Endodermal cell (in vitro differentiated cells): Measurements from ENCODE around the gene FAM50A. TPM values are rescaled to one million over a fixed set of nuclear protein-coding genes. Genes with fewer than 3 reads are reported as not detected.

ENCODE experiments used
- DNase-seq: peaks from one replicate; pipeline ENCODE4 v3.0.0-alpha.2; 2017
- H3K27ac ChIP-seq: 2 replicates; pipeline ENCODE4 v1.5.1; 2013; ENCODE audit warnings: mild to moderate bottlenecking, low read depth, low read length, moderate library complexity
- H3K27me3 ChIP-seq: 2 replicates; pipeline ENCODE4 v1.6.1; 2013; ENCODE audit warnings: mild to moderate bottlenecking, low read length, moderate library complexity; ENCODE audit not compliant: insufficient read depth, control insufficient read depth, poor library complexity, severe bottlenecking
- H3K36me3 ChIP-seq: 2 replicates; pipeline ENCODE4 v1.7.0; 2013; ENCODE audit warnings: mild to moderate bottlenecking, low read length, moderate library complexity; ENCODE audit not compliant: control insufficient read depth, insufficient read depth
- H3K4me1 ChIP-seq: one replicate; pipeline ENCODE4 v1.7.0; 2013; ENCODE audit warnings: low read length; ENCODE audit not compliant: control insufficient read depth, insufficient read depth
- H3K4me3 ChIP-seq: 2 replicates; pipeline ENCODE4 v1.5.1; 2013; ENCODE audit warnings: mild to moderate bottlenecking, low read length, moderate library complexity
- H3K9ac ChIP-seq: 2 replicates; pipeline ENCODE4 v1.6.1; 2013; ENCODE audit warnings: mild to moderate bottlenecking, low read length, moderate library complexity; ENCODE audit not compliant: poor library complexity, severe bottlenecking; ENCODE audit errors: extremely low read depth
- H3K9me3 ChIP-seq: 2 replicates; pipeline ENCODE4 v1.6.1; 2013; ENCODE audit warnings: mild to moderate bottlenecking, low read length, moderate library complexity; ENCODE audit not compliant: control insufficient read depth
- H3K27ac Mint-ChIP-seq: 2 replicates; pipeline ENCODE4 v1.8.0; 2020; ENCODE audit warnings: mixed read lengths
- H3K27me3 Mint-ChIP-seq: 2 replicates; pipeline ENCODE4 v1.8.0; 2021; ENCODE audit warnings: mild to moderate bottlenecking, mixed read lengths; ENCODE audit not compliant: insufficient read depth
- H3K36me3 Mint-ChIP-seq: 2 replicates; pipeline ENCODE4 v1.8.0; 2020; ENCODE audit warnings: low read depth, mixed read lengths
- H3K4me1 Mint-ChIP-seq: 2 replicates; pipeline ENCODE4 v1.8.0; 2020; ENCODE audit warnings: mixed read lengths
- H3K4me3 Mint-ChIP-seq: 2 replicates; pipeline ENCODE4 v1.8.0; 2020; ENCODE audit warnings: mild to moderate bottlenecking, moderate library complexity, mixed read lengths
- H3K9me3 Mint-ChIP-seq: 2 replicates; pipeline ENCODE4 v1.8.0; 2020; ENCODE audit warnings: mild to moderate bottlenecking, mixed read lengths
- whole genome bisulfite sequencing, 2 experiments: methylation state at CpG; one replicate each; pipeline versions ENCODE4 v1.1.5 to v1.1.7; 2013; ENCODE audit warnings: missing lambda C conversion rate in 2 of 2, mixed read lengths in 1 of 2; ENCODE audit not compliant: insufficient coverage in 1 of 2, insufficient read length in 1 of 2; 5-methylcytosine and 5-hydroxymethylcytosine counted together
- total RNA-seq, 2 donors: library from RNA; stranded (reverse); fragmentation: NEBNext Ultra II Directional in 1 of 2; extraction: Animal tissue kit (Norgen Biotek cat#: 25700) in 1 of 2; gene quantifications; 2 replicates in 1 of 2; 3 replicates in 1 of 2; pipeline ENCODE4 v1.2.1, GENCODE V29; 2021
- TF ChIP-seq, protein P1 (sequence below): fragments of 200-600 bp; sonication (generic); conservative IDR thresholded peaks from 2 replicates; pipeline ENCODE4 v1.5.0; 2021; ENCODE audit warnings: antibody characterized with exemption, mild to moderate bottlenecking

Gene FAM50A
- total RNA-seq, 2 donors from 2014 or later, result 91.0 to 102 TPM

DNA sequence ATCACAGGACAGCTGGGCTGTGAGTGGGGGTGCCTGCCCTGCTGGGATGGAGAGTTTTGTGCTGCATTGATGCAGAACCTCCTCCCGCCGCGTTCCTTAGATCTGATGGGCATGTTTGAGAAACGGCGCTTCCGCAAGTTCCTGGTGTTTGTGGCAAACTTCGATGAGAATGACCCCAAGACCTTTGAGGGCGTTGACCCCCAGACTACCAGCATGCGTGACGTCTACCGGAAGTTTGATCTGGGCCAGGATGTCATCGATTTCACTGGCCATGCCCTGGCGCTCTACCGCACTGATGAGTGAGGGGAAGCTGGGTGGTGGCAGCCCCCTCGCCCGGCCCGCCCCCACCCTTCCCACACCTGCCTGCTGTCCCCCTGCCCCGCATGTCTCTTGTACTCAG lies 4.1 kb upstream of the FAM50A start:
- peaks cover 14% of the 10 kb centered on the region for H3K36me3 Mint-ChIP-seq
- H3K4me1 ChIP-seq, result no peaks in the 10 kb centered on the region
- H3K9me3 Mint-ChIP-seq, result peaks cover 67% of the 10 kb centered on the region
- H3K27ac ChIP-seq, result no peak overlapping the region
- H3K9ac ChIP-seq, result no peak overlapping the region
- no peak overlapping the region for H3K4me3 Mint-ChIP-seq
- H3K4me3 ChIP-seq, result no peak overlapping the region
- TF ChIP-seq, protein P1, sequence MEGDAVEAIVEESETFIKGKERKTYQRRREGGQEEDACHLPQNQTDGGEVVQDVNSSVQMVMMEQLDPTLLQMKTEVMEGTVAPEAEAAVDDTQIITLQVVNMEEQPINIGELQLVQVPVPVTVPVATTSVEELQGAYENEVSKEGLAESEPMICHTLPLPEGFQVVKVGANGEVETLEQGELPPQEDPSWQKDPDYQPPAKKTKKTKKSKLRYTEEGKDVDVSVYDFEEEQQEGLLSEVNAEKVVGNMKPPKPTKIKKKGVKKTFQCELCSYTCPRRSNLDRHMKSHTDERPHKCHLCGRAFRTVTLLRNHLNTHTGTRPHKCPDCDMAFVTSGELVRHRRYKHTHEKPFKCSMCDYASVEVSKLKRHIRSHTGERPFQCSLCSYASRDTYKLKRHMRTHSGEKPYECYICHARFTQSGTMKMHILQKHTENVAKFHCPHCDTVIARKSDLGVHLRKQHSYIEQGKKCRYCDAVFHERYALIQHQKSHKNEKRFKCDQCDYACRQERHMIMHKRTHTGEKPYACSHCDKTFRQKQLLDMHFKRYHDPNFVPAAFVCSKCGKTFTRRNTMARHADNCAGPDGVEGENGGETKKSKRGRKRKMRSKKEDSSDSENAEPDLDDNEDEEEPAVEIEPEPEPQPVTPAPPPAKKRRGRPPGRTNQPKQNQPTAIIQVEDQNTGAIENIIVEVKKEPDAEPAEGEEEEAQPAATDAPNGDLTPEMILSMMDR, result no peak
- WGBS, 2 experiments, result 95 to 98% methylated on average over 11 to 12 of the region's 18 CpGs
- H3K27me3 ChIP-seq, result no peaks in the 10 kb centered on the region
- H3K36me3 ChIP-seq, result peaks cover 22% of the 10 kb centered on the region
- H3K27ac Mint-ChIP-seq, result no peak overlapping the region
- no peaks in the 10 kb centered on the region for H3K9me3 ChIP-seq
- no peak for DNase-seq
- no peaks in the 10 kb centered on the region for H3K27me3 Mint-ChIP-seq
- no peaks in the 10 kb centered on the region for H3K4me1 Mint-ChIP-seq

DNA sequence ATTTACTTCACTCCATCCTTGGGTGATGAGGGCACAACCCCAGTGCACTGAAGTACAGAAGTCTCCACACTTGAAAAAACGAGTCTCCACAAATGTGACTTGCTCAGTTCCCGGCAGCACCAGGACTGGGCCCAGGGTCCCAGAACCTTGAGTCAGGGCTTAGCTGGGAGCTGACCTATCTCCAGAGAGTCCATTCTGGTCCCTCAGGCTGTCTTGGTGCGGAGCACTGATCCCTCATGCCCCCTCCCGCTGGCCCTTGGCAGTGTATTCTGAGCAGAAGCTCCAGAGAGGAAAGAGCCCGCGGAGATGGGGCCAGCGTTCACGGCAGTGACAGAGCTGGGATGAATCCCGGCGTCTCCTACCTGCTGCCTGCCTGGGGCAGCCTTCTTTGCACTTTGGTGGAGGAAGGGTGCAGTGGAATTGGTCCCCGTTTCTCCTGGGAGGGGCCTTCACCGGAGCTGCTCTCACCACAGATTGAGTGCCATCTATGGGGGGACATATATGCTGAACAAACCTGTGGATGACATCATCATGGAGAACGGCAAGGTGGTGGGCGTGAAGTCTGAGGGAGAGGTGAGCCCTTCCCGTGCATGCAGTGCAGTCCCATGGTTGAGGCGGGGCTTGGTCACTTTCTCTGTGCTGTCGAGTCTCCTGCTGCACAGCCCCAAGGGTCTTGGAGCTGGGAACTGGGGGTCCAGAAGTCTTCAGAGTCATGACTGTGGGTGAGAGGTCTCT lies 3.2 kb upstream of the FAM50A start:
- Histone ChIP-seq H3K27me3 (no peaks in the 10 kb centered on the region), H3K4me1 (no peaks in the 10 kb centered on the region), H3K27ac (no peak overlapping the region), H3K36me3 (peaks cover 22% of the 10 kb centered on the region), H3K9me3 (no peaks in the 10 kb centered on the region), H3K9ac (no peak overlapping the region), H3K4me3 (no peak overlapping the region)
- peaks cover 63% of the 10 kb centered on the region for H3K9me3 Mint-ChIP-seq
- WGBS, 2 experiments, result 89% methylated on average over 17 of the region's 17 CpGs; no CpG with 5 or more reads in 1 of the 2 experiments
- H3K27me3 Mint-ChIP-seq, result no peaks in the 10 kb centered on the region
- TF ChIP-seq, protein P1, result no peak
- no peak overlapping the region for H3K27ac Mint-ChIP-seq
- no peak overlapping the region for H3K4me3 Mint-ChIP-seq
- no peak for DNase-seq
- peaks cover 14% of the 10 kb centered on the region for H3K36me3 Mint-ChIP-seq
- no peaks in the 10 kb centered on the region for H3K4me1 Mint-ChIP-seq

- Histone ChIP-seq H3K9me3 (no peaks in the 10 kb centered on the region), H3K4me3 (no peak overlapping the region), H3K36me3 (peaks cover 25% of the 10 kb centered on the region), H3K27ac (no peak overlapping the region), H3K4me1 (no peaks in the 10 kb centered on the region), H3K27me3 (no peaks in the 10 kb centered on the region), H3K9ac (no peak overlapping the region)
- Mint-ChIP-seq H3K27ac (no peak overlapping the region), H3K9me3 (peaks cover 65% of the 10 kb centered on the region), H3K36me3 (peaks cover 18% of the 10 kb centered on the region), H3K4me1 (no peaks in the 10 kb centered on the region), H3K27me3 (no peaks in the 10 kb centered on the region), H3K4me3 (no peak overlapping the region)
- TF ChIP-seq, protein P1, result no peak
- DNase-seq, result no peak
- WGBS, 2 experiments, result 95% methylated on average over 11 of the region's 11 CpGs; no CpG with 5 or more reads in 1 of the 2 experiments
Observed at GRCh38 chrX:154441564-154441963, 2.4 kb upstream of the FAM50A start.
